ENCODE measurements around the gene MRRF. TPM values are rescaled to one million over a fixed set of nuclear protein-coding genes. Genes with fewer than 3 reads are reported as not detected.
"Not testable (repeated sequence)": the region's sequence is repeated elsewhere in the genome, so short reads cannot be mapped to it uniquely, and the experiment has no call there.

Gene MRRF
- polyA plus RNA-seq, 1 donor (not counting 4 experiments of a cell fraction or from before 2014, with no cell fraction given) = 82.6 TPM

DNA sequence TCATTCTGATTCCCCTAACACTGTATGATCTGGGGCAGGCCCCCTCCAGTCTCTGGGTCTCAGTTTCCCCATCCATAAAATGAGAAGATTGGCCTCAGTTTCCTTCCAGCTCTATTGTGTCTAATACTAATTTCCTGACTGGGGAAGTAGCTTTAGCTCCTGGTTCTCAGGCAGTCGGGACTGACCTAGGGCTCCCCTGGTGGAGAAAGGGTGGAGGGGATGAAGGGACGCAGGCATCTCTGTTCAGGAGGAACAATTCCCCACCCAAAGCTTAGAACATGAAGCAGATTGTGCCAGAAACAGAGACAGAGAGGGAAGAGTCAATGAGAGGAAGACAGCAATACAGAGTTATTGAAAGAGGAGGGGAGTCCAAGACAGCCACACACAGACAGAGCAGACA, 91.9 kb downstream of the MRRF start:
- dilution Hi-C loops (cut with MboI; ENCODE audit: extremely low pct_ligation_motif_present, low sequenced_read_pairs) = no loop called here
- FAIRE-seq = no peak
- H3K4me1 ChIP-seq (ENCODE audit: control insufficient read depth, extremely low read depth, insufficient read depth, low read length) = peaks cover 21% of the 10 kb centered on the region
- TF ChIP-seq EZH2 (IDR thresholded peaks at IDR 0.05; ENCODE audit: low read length) = no peak
- TF ChIP-seq, protein P1, sequence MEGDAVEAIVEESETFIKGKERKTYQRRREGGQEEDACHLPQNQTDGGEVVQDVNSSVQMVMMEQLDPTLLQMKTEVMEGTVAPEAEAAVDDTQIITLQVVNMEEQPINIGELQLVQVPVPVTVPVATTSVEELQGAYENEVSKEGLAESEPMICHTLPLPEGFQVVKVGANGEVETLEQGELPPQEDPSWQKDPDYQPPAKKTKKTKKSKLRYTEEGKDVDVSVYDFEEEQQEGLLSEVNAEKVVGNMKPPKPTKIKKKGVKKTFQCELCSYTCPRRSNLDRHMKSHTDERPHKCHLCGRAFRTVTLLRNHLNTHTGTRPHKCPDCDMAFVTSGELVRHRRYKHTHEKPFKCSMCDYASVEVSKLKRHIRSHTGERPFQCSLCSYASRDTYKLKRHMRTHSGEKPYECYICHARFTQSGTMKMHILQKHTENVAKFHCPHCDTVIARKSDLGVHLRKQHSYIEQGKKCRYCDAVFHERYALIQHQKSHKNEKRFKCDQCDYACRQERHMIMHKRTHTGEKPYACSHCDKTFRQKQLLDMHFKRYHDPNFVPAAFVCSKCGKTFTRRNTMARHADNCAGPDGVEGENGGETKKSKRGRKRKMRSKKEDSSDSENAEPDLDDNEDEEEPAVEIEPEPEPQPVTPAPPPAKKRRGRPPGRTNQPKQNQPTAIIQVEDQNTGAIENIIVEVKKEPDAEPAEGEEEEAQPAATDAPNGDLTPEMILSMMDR (optimal IDR thresholded peaks at IDR 0.05 in 1 of 3, IDR thresholded peaks at IDR 0.05 in 1 of 3, conservative IDR thresholded peaks at IDR 0.05 in 1 of 3; ENCODE audit: extremely low read depth in 1 of 3, insufficient read depth in 2 of 3, low read length in 3 of 3) = peak; percentile 33 to 48 (median 40)
- no peak overlapping the region for H3K27ac ChIP-seq (ENCODE audit: control insufficient read depth, insufficient read depth, low read length)
- H2AFZ ChIP-seq (ENCODE audit: control insufficient read depth, low read length) = no peak overlapping the region
- H4K20me1 ChIP-seq (ENCODE audit: control insufficient read depth, extremely low read depth, insufficient read depth, low read length) = no peaks in the 10 kb centered on the region
- H3K4me2 ChIP-seq (ENCODE audit: control insufficient read depth, extremely low read depth, insufficient read depth, low read depth, low read length) = no peak overlapping the region
- H3K79me2 ChIP-seq (ENCODE audit: control insufficient read depth, insufficient read depth, low read length) = no peaks in the 10 kb centered on the region
- no peak overlapping the region for H3K9ac ChIP-seq (ENCODE audit: control insufficient read depth, extremely low read depth, insufficient read depth, low read length)
- DNase-seq (ENCODE audit: low read depth, low spot score) = no peak
- H3K4me3 ChIP-seq (ENCODE audit: control insufficient read depth in 2 of 3, extremely low read depth in 1 of 3, insufficient read depth in 2 of 3, low read depth in 1 of 3, low read length in 3 of 3) = no peak overlapping the region
- H3K27me3 ChIP-seq (ENCODE audit: control insufficient read depth, extremely low read depth, insufficient read depth, low read length) = no peaks in the 10 kb centered on the region
- H3K9me1 ChIP-seq (ENCODE audit: control insufficient read depth, extremely low read depth, insufficient read depth, low read length) = no peaks in the 10 kb centered on the region
- H3K36me3 ChIP-seq (ENCODE audit: control insufficient read depth in 2 of 2, extremely low read depth in 1 of 2, insufficient read depth in 2 of 2, low read length in 2 of 2) = no peaks in the 10 kb centered on the region
- no peaks in the 10 kb centered on the region for H3K9me3 ChIP-seq (ENCODE audit: control insufficient read depth, low read depth, low read length)

DNA sequence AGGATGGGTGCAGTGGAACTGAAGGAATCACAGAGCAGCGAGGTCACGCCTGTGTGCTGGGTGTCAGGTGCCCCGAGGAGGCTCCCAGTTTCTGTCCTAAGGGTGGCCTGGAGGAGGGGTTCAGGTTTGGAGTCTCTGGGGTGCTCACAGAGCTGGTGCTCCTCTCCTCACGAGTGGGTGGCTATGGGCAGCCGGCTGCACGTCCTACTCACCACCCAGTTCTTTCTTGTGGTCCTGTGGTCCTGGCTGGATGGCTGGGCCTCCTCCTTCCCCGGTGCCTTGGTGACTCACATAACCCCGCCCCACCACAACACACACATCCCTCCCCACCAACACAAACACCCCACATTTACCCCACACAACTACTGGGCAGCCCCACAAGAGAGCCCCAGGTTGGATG, 96.2 kb downstream of the MRRF start:
- Histone ChIP-seq H3K36me3 (ENCODE audit: control insufficient read depth in 2 of 2, extremely low read depth in 1 of 2, insufficient read depth in 2 of 2, low read length in 2 of 2) (no peaks in the 10 kb centered on the region), H3K4me3 (ENCODE audit: control insufficient read depth in 2 of 3, extremely low read depth in 1 of 3, insufficient read depth in 2 of 3, low read depth in 1 of 3, low read length in 3 of 3) (no peak overlapping the region), H3K9ac (ENCODE audit: control insufficient read depth, extremely low read depth, insufficient read depth, low read length) (no peak overlapping the region), H3K4me2 (ENCODE audit: control insufficient read depth, extremely low read depth, insufficient read depth, low read depth, low read length) (no peak overlapping the region), H3K27me3 (ENCODE audit: control insufficient read depth, extremely low read depth, insufficient read depth, low read length) (no peaks in the 10 kb centered on the region), H2AFZ (ENCODE audit: control insufficient read depth, low read length) (no peak overlapping the region), H3K9me1 (ENCODE audit: control insufficient read depth, extremely low read depth, insufficient read depth, low read length) (no peaks in the 10 kb centered on the region), H3K79me2 (ENCODE audit: control insufficient read depth, insufficient read depth, low read length) (no peaks in the 10 kb centered on the region), H3K9me3 (ENCODE audit: control insufficient read depth, low read depth, low read length) (no peaks in the 10 kb centered on the region), H3K4me1 (ENCODE audit: control insufficient read depth, extremely low read depth, insufficient read depth, low read length) (peaks cover 30% of the 10 kb centered on the region), H4K20me1 (ENCODE audit: control insufficient read depth, extremely low read depth, insufficient read depth, low read length) (no peaks in the 10 kb centered on the region), H3K27ac (ENCODE audit: control insufficient read depth, insufficient read depth, low read length) (no peak overlapping the region)
- TF ChIP-seq, protein P1 (optimal IDR thresholded peaks at IDR 0.05 in 1 of 3, IDR thresholded peaks at IDR 0.05 in 1 of 3, conservative IDR thresholded peaks at IDR 0.05 in 1 of 3; ENCODE audit: extremely low read depth in 1 of 3, insufficient read depth in 2 of 3, low read length in 3 of 3) = no peak
- no peak for TF ChIP-seq EZH2 (IDR thresholded peaks at IDR 0.05; ENCODE audit: low read length)
- FAIRE-seq = no peak
- dilution Hi-C loops (cut with MboI; ENCODE audit: extremely low pct_ligation_motif_present, low sequenced_read_pairs) = no loop called here
- DNase-seq (ENCODE audit: low read depth, low spot score) = no peak

- H3K27ac ChIP-seq (ENCODE audit: control insufficient read depth, insufficient read depth, low read length); H3K4me2 ChIP-seq (ENCODE audit: control insufficient read depth, extremely low read depth, insufficient read depth, low read depth, low read length); H3K9me3 ChIP-seq (ENCODE audit: control insufficient read depth, low read depth, low read length); H4K20me1 ChIP-seq (ENCODE audit: control insufficient read depth, extremely low read depth, insufficient read depth, low read length); DNase-seq (ENCODE audit: low read depth, low spot score); H3K79me2 ChIP-seq (ENCODE audit: control insufficient read depth, insufficient read depth, low read length); H3K27me3 ChIP-seq (ENCODE audit: control insufficient read depth, extremely low read depth, insufficient read depth, low read length); H3K4me3 ChIP-seq (ENCODE audit: control insufficient read depth in 2 of 3, extremely low read depth in 1 of 3, insufficient read depth in 2 of 3, low read depth in 1 of 3, low read length in 3 of 3); H3K9me1 ChIP-seq (ENCODE audit: control insufficient read depth, extremely low read depth, insufficient read depth, low read length); H2AFZ ChIP-seq (ENCODE audit: control insufficient read depth, low read length); FAIRE-seq; H3K9ac ChIP-seq (ENCODE audit: control insufficient read depth, extremely low read depth, insufficient read depth, low read length); H3K36me3 ChIP-seq (ENCODE audit: control insufficient read depth in 2 of 2, extremely low read depth in 1 of 2, insufficient read depth in 2 of 2, low read length in 2 of 2); dilution Hi-C loops (cut with MboI; ENCODE audit: extremely low pct_ligation_motif_present, low sequenced_read_pairs): not testable (repeated sequence)
- H3K4me1 ChIP-seq (ENCODE audit: control insufficient read depth, extremely low read depth, insufficient read depth, low read length) = peaks cover 42% of the 10 kb centered on the region
Observed at GRCh38 chr9:122363131-122363530, 98.4 kb downstream of the MRRF start.

All from keratinocyte (primary cell).